G401 (cell line): ENCODE results near the gene RNF113B. TPM values are rescaled to one million over a fixed set of nuclear protein-coding genes. Genes with fewer than 3 reads are reported as not detected.

Experiments
- DNase-seq: peaks from one replicate; pipeline ENCODE4 v3.0.0-alpha.2; 2015; ENCODE audit warnings: low spot score
- in situ Hi-C: cut with HindIII; loops from 2 replicates; pipeline ENCODE4 v1.10.0; 2016; ENCODE audit warnings: low sequenced_read_pairs, mixed read lengths
- total RNA-seq: library from RNA; depleted of rRNA; stranded (reverse); fragments of >200 nt; shearing (Covaris generic); gene quantifications from 2 replicates; pipeline ENCODE4 v1.2.3, GENCODE V29; 2014

The RNF113B gene
- total RNA-seq, 1 experiment from 2014 or later = not detected

- in situ Hi-C loops = no loop called here
Measured at GRCh38 chr13:98207416-98207815, 30.3 kb upstream of the RNF113B start.

GRCh38 chr13:98206946-98207345 is 29.9 kb upstream of the RNF113B start:
- no peak for DNase-seq
- in situ Hi-C loops = no loop called here

More at GRCh38 chr13:98207416-98207815, 30.3 kb upstream of the RNF113B start:
- no peak for DNase-seq

- in situ Hi-C loops = no loop called here
- DNase-seq = no peak
Measured at GRCh38 chr13:98204546-98204945, 27.5 kb upstream of the RNF113B start.

GRCh38 chr13:98203646-98204326 is 26.7 kb upstream of the RNF113B start:
- in situ Hi-C loops = no loop called here
- DNase-seq = no peak

- in situ Hi-C loops = no loop called here
- no peak for DNase-seq
Measured at GRCh38 chr13:98201984-98202383, 24.9 kb upstream of the RNF113B start.

GRCh38 chr13:98201189-98201588 is 24.1 kb upstream of the RNF113B start:
- in situ Hi-C loops = no loop called here
- DNase-seq = no peak

- DNase-seq = no peak
- in situ Hi-C loops = no loop called here
Measured at GRCh38 chr13:98200211-98200878, 23.3 kb upstream of the RNF113B start.

- in situ Hi-C loops = no loop called here
- DNase-seq = no peak
Measured at GRCh38 chr13:98199480-98199879, 22.4 kb upstream of the RNF113B start.

GRCh38 chr13:98198683-98199082 is 21.6 kb upstream of the RNF113B start:
- no peak for DNase-seq
- in situ Hi-C loops = no loop called here

- no peak for DNase-seq
- in situ Hi-C loops = no loop called here
Measured at GRCh38 chr13:98195054-98195791, 18.2 kb upstream of the RNF113B start.

GRCh38 chr13:98192008-98192407 is 14.9 kb upstream of the RNF113B start:
- DNase-seq = no peak
- in situ Hi-C loops = no loop called here

GRCh38 chr13:98190889-98191444 is 13.9 kb upstream of the RNF113B start:
- no peak for DNase-seq

GRCh38 chr13:98189841-98190505 is 12.9 kb upstream of the RNF113B start:
- no peak for DNase-seq
- in situ Hi-C loops = no loop called here

More at GRCh38 chr13:98190889-98191444, 13.9 kb upstream of the RNF113B start:
- in situ Hi-C loops = no loop called here

- in situ Hi-C loops = no loop called here
Measured at GRCh38 chr13:98188544-98189166, 11.6 kb upstream of the RNF113B start.

GRCh38 chr13:98187965-98188261 is 10.8 kb upstream of the RNF113B start:
- no peak for DNase-seq
- in situ Hi-C loops = no loop called here

More at GRCh38 chr13:98188544-98189166, 11.6 kb upstream of the RNF113B start:
- no peak for DNase-seq

- in situ Hi-C loops = no loop called here
- DNase-seq = no peak
Measured at GRCh38 chr13:98187155-98187964, 10.3 kb upstream of the RNF113B start.

GRCh38 chr13:98184792-98185191 is 7.7 kb upstream of the RNF113B start:
- in situ Hi-C loops = no loop called here
- no peak for DNase-seq

- in situ Hi-C loops = no loop called here
- DNase-seq = no peak
Measured at GRCh38 chr13:98182589-98182988, 5.5 kb upstream of the RNF113B start.
